NCI-H1436 treated with DMSO at 0.1 percent for 48 hours (cell line): Measurements from ENCODE around the gene CDH11.

Experiments used
- DNase-seq: peaks from one replicate; lab custom pipeline; 2025; lab: John Stamatoyannopoulos, UW

CDH11 gene

DNA sequence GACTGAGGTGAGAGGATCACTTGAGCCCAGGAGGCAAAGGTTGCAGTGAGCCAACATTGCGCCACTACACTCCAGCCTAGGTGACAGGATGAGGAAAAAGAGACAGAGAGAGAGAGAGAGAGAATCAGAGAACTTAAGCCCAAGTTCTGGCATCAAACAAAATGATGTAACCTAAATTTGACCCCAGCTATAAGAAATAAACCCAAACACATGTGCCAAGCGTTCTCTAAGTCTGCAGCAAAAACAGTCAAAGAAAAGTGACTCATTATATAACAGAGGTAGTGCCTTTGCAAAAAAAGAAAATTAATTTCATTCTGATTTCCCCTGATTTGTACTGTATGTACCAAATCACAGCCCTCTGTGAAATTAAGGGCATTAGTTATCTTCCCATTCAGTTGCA is 89.5 kb downstream of the CDH11 start:
- no peak for DNase-seq

GRCh38 chr16:65024767-65025178 is 97.1 kb downstream of the CDH11 start:
- no peak for DNase-seq

- no peak for DNase-seq
These were observed 98.1 kb downstream of the CDH11 start for GRCh38 chr16:65023802-65024201.

- DNase-seq, result no peak
These were observed 99.8 kb downstream of the CDH11 start for GRCh38 chr16:65021852-65022595.

DNA sequence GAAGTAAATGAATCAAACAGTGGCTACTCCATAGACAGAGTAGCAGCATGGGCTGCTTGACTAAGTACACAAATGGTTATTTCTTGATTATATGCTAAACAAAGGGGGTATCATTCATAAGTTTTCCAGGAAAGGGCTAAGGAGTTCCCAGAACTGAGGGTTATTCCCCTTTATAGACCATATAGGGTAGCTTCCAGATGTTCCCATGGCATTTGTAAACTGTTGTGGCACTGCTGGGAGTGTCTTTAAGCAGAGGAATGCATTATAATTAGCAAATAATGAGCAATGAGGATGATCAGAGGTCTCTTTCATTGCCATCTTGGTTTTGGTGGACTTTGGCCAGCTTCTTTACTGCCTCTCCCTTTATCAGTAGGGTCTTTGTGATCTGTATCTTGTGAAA is 105.1 kb downstream of the CDH11 start:
- DNase-seq, result no peak

GRCh38 chr16:65015599-65015998 is 106.3 kb downstream of the CDH11 start:
- DNase-seq, result no peak

DNA sequence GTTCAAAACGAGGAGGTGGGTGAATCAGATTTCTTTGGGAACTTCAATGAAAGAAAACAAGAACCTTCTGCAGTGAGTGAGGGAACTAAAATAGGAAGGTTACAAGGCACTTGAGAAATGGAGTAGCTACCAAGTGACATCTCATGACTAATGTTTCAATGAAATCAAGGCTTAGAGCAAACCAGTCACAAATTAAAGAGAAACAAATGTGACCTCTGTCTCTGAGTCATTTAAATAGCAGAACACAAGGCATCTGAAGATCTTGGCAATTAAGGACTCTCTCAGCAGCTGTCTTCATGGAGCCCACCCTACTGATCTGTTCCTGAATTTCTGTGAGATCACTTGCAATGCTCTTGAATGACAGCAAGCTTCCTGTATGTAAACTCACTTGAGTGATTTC is 109.5 kb downstream of the CDH11 start:
- DNase-seq, result no peak

DNA sequence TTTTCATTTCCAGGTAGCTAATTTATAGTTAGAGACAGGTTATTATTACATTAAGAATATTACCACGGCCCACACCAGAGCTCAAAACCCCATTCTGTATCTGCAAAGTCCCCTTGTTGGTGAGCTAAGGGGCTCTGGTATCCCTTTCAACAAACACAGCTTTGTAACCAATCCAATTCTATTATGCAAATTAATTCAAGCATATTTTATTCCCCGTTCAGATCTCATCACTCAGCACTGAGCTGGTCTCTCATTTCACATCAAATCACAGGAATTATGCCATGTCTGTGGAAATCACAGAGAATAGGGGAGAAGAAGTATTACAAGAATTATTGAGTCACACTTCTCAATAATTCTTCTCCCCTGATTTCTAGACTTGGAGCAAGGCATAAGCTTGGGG is 111.7 kb downstream of the CDH11 start:
- DNase-seq, result no peak

- DNase-seq, result no peak
These were observed 116.2 kb downstream of the CDH11 start for GRCh38 chr16:65005696-65006095.

GRCh38 chr16:65004570-65004969 is 117.3 kb downstream of the CDH11 start:
- no peak for DNase-seq

DNA sequence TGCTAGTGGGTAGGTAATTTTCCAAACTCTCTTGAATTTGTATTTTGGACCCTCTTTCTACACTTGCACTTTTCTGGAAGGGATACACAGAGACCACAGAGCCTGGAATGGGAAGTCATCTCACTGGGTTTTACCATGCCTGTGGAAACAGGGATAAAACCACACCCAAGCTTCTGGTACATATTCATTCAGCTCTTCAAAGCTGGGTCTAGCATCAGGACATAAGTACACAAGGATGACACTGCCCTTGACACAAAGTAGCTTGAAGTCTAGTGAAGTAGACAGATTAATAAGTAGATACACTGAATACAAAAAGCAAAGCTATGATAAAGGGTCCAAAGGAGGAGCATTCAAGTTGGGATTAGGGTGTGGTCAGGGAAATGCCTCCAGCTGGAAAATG is 118.2 kb downstream of the CDH11 start:
- no peak for DNase-seq

GRCh38 chr16:65002265-65002664 is 119.6 kb downstream of the CDH11 start:
- DNase-seq, result no peak

DNA sequence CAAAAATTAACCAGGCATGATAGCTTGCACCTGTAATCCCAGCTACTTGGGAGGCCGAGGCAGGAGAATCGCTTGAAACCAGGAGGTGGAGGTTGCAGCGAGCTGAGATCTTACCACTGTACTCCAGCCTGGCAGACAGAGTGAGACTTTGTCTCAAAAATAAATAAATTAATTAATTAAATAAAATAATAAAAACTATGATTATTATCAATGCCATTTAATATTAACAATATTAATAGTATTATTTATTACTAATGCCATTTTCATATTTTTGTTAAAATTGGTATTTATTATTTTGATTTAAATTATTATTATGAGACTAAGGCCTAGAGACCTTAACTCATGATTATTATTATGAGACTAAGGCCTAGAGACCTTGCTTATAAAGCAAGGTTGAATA is 121.2 kb downstream of the CDH11 start:
- DNase-seq, result no peak

DNA sequence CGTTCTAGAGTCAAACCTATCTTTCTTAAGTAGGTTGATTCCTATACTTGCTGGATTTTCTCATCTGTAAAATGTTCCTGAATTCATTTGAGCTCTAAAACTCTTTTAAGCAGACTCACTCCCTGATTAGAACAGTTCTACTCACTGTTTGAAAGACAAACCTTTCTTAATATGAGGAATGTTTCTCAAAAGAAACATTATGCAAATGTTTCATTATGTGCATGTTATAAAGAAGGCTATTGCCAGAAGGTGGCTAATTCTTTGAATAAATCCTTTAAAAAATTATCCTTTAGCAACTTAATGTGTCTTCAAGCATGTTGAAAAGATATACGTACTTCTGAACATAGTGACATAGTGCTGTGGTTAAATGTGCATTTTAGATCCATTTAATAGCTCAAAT is 124.1 kb downstream of the CDH11 start:
- no peak for DNase-seq

DNA sequence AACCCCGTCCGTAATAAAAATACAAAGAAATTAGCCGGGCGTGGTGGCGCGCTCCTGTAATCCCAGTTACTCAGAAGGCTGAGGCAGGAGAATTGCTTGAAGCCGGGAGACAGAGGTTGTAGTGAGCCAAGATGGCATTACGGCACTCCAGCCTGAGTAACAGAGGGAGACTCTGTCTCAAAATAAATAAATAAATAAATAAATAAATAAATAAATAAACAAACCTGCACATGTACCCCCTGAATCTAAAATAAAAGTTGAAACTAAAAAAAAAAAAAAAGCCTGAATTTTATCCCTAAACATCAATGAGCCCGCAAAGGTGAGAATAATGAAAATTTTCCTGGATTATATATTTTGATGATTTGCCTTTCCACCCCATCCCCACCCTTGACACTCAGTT is 124.7 kb downstream of the CDH11 start:
- DNase-seq, result no peak

DNA sequence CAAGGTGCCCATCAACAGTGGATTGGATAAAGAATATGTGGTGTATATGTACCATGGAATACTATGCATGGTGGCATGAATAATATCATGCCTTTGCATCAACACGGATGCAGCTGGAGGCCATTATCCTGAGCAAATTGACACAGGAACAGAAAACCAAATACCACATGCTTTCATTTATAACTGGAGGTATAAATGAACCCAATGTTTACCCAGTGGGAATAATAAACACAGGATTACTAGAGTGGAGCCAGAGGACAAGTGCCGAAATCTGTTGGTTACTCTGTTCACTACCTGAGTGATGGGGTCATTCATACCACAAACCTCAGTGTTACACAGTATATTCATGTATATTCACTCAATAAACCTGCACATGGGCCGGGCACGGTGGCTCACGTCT is 125.2 kb downstream of the CDH11 start:
- no peak for DNase-seq

- no peak for DNase-seq
These were observed 128.4 kb downstream of the CDH11 start for GRCh38 chr16:64993464-64993863.

DNA sequence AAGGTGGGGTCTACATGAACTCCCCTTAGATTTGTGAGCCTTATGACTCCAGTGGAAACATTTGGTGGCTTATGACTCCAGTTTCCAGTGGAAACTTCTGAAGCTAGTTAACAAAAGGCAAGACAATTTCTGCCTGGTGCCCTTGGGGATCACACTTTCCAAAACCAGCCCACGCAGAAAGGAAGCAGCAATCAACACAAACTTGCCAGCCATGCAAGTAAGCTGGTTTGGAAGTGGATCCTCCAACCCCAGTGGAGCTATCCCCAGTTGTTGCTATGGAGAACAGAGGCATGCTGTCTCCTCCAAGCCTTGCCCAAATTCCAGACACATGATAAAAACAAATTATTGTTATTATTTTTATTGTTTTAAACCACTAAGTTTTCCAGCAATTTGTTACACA is 130.9 kb downstream of the CDH11 start:
- DNase-seq, result no peak

DNA sequence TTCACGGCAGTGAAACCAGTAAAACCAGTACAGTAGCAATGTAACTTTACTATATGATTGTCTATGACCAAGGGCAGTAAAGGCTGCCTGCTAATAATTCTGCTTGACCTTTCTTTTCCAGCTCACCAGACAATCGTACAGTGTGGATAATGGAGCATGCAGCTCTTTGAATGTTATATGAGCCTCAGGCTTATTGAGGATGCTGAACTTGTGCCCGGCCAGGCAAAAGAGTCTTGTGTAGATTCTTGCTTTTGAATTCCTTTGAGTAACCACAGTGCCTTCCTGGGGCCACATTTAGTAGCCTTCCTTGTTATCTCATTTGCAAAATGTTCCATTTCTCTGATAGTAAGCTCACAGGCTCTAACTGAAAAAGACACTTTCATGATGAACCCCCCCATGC is 131.8 kb downstream of the CDH11 start:
- no peak for DNase-seq

DNA sequence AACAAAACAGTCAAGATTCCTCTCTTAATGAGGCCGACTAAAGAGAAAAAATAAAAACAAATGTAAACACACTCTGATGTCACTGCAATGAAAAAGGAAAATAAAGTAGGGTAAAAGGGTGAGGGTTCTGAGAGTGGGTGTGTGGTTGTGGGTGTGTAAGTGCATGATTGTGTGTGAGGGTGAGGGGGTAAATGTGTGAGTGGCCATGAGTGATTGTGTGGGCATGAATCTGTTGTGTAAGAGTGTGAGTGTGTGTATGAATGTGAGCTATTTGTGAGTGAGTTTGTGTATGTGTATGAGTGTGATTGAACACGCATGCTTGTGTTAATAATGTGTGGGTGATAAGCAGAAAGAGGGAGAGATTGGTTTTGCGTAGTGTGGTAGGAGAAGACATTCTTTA is 132.8 kb downstream of the CDH11 start:
- no peak for DNase-seq

DNA sequence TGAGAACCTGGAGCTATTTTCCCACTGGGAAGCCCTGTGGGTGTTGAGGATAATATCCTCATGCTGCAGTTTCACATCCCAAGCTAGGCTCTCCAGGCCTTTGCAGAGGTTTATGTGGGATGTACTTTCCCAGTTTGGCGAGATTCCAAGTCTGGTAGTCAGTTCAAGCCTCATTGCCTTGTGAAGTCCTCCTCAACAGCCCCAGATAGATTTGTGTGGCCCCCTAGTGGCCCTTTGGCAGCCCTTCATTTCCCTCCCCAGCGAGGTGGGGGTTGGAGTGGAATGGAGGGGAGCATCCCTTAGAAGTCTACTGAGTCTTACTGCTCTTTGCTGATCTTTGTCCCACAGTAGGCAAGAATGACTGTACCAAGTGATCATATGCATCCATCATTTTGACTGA is 137.9 kb downstream of the CDH11 start:
- no peak for DNase-seq

GRCh38 chr16:64983231-64983630 is 138.6 kb downstream of the CDH11 start:
- DNase-seq, result no peak

DNA sequence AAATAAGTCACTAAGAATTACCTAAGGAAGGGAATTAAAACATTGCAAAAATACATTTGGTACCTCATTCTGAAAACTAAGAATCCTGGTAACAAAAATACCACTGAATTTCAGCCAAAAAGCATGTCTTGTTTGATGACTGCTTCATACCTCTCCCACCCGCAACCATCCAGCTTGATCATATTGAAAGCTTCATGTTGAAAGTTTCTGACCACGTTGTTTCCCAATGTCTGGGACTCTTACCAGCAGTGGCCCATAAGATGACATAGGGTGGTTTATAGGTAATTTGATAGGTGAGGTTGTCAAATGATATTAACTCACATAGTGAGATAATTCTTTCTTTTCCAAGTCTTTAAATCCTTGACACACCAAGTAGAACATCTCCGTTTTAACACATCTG is 139.3 kb downstream of the CDH11 start:
- no peak for DNase-seq

GRCh38 chr16:64981568-64982281 is 140.1 kb downstream of the CDH11 start:
- no peak for DNase-seq
